Measurements from ENCODE around the gene ARHGAP18.

- TF ChIP-seq EZH2 (IDR thresholded peaks at IDR 0.05; ENCODE audit: insufficient read depth, poor library complexity, severe bottlenecking) (no peak), EZH2phosphoT487 (IDR thresholded peaks at IDR 0.05; ENCODE audit: insufficient read depth, low read depth) (no peak)
These were observed 85.5 kb downstream of the ARHGAP18 start for GRCh38 chr6:129624488-129624887.
